HG02763 (cell line): Measurements from ENCODE around the gene NPM1.
"Not testable (repeated sequence)": the region's sequence is repeated elsewhere in the genome, so short reads cannot be mapped to it uniquely, and the experiment has no call there.

Experiments used
- ATAC-seq: cut with Tn5 transposase; IDR thresholded peaks from one replicate; pipeline ENCODE4 v1.9.1; 2021; ENCODE audit warnings: mild to moderate bottlenecking, moderate library complexity; ENCODE audit not compliant: unreplicated experiment

Gene NPM1

DNA sequence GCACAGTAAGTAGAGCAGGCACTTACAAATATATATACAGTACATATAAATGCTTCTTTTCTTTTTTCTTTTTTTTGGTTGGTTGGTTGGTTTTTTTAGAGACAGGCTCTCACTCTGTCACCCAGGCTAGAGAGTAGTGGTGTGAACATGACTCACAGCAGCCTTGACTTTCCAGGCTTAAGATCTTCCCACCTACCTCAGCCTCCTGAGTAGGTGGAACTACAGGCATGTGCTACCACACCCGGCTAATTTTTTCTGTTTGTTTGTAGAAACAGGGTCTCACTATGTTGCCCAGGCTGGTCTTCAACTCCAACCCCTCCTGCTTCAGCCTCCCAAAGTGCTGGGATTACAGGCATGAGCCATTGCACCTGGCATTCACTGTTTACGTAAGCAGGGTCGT is 2.6 kb upstream of the NPM1 start:
- not testable (repeated sequence) for ATAC-seq

DNA sequence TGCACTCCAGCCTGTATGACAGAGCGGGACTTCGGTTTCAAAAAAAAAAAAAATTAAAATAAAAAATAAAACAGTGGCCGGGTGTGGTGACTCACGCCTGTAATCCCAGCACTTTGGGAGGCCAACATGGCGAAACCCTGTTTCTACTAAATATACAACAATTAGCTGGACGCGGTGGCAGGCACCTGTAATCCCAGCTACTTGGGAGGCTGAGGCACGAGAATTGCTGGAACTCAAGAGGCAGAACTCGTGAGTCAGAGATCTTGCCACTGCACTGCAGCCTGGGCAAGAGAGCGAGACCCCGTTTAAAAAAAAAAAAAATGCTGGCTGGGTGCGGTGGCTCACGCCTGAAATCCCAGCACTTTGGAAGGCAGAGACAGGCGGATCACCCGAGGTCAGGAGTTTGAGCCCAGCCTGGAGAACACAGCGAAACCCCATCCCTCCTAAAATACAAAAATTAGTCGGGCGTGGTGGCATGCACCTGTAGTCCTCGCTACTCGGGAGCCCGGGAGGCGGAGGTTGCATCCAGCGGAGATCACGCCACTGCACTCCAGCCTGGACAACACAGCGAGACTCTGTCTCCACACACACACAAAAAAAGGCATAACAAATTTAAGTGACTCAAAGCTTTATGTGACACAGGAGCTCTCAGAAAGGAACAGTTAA is 1.5 kb upstream of the NPM1 start:
- ATAC-seq: no peak

DNA sequence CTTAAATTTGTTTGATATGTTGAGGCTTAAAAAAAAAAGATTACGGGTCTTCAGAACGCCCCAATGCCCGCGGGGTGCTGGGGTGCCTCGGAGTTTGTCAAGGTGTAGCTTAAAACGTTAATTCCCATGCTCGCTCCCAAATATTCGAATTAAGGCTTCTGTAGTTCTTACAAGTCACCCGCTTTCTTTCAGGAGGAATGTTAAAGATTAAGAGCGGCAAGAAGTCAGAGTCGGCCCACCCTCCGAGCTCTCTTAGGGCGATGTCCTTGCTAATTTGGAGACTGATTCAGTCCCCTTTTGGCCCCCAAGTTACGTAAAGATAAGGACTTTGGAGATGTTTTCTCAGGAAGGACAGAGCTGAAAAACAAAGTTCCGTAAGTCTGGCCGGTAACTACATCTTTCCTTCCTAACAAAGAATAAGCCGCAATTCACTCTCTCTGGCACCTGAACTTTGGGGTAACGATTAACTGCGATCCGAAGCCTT is 746 bp upstream of the NPM1 start:
- ATAC-seq: no peak

DNA sequence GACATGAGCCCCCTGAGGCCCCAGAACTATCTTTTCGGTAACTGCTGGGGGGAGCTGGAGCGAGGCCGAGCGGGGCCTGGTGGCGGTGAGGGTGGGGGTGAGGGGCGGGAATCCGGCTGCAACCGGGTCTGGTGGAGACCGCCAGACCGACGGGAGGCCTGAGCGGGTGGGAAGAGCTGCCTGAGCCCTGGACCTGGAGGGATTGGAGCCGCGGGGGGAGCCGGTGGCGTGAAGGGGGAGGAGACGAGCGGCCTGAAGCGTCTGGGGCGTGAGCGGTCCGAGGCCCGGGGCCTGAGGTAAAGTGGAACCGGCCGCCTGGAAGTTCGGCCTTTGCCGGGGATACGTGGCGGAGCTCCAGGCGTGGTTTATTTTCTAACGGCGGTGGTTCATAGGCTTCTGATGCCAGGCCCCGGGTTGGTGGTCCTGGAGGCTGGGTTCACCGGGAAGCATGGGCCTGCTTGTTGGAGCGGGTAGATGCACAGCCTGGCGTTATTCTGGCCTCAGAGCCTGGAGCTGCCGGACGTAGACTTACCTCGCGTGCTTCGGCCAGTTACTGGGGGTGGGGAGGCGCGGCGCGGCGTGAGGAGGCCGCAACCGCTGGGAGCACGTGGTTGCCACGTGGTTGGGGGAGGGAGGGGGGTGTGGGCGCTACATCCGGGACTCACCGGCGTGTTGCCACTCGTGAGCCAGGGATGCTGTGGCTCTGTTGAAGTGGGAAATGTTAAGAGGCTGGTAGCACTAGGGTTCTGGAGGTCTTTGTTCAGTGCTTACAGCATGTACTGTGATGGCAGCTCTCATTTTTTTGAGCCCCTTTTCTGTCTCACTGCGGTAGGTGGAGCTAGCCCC is 544 bp downstream of the NPM1 start:
- ATAC-seq: peak; percentile 34

DNA sequence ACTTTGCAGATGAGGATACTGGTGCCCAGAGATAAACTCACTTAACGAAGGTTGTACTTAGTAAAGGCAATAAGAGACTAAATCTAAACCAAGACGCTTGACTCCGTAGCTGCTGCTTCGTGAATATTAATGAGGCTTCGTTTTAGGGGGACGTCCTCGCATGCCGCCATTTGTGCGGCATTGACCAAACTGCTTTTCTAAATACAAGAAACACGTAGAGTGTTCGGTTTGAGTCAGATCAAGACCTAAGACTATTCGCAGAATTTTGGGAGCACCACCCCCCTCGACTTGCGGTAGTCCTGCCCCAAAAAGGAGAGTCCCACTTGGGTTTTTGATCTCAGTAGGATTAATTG is 1.1 kb downstream of the NPM1 start:
- ATAC-seq: no peak

DNA sequence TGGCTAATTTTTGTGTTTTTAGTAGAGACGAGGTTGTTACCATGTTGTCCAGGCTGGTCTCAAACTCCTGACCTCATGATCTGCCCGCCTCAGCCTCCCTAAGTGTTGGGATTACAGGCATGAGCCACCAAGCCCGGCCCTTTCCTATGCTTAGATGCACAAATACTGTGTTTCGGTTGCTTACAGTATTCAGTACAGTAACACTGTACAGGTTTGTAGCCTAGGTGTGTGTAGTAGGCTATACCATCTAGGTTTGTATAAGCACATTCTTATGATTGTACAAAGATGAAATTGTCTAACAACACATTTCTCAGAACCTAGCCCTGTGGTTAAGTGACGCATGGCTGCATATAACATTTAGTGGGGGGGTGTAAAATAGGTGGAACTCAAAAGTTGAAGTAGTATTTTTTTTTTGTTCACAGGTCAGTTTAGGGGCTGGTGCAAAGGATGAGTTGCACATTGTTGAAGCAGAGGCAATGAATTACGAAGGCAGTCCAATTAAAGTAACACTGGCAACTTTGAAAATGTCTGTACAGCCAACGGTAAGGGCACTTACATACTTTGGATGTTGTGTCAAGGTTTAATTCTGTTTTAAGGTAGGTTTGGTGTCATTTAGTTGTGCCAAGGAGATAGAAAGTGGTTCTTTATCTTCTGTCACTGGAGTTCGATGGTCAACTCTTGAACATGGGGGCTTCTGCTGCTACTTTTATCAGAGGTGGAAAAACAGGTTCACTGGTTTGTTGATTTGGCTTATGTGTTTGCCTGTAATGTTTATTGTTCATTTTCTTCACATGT is 3.4 kb downstream of the NPM1 start:
- ATAC-seq: no peak

DNA sequence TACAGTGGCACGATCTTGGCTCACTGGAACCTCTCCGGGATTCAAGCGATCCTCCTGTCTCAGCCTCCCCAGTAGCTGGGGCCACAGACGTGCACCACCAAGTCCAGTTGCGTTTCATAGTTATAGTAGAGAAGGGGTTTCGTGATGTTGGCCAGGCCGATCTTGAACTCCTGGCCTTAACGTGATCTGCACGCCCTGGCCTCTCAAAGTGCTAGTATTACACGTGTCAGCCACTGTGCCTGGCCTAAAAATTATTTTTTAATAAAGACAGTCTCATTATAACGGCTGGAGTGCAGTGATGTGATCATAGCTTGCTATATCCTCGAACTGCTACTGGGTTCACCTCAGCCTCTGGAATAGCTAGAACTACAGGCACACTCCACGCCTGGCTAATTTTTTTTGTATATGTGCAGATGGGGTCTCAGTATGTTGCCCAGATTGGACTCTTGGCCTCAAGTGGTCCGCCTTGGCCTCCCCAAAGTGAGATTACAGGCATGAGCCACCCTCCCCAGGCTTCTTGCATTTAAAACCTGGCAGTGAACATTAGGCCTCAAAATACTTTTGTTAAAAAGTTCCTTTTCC is 4.4 kb downstream of the NPM1 start:
- ATAC-seq: no peak

DNA sequence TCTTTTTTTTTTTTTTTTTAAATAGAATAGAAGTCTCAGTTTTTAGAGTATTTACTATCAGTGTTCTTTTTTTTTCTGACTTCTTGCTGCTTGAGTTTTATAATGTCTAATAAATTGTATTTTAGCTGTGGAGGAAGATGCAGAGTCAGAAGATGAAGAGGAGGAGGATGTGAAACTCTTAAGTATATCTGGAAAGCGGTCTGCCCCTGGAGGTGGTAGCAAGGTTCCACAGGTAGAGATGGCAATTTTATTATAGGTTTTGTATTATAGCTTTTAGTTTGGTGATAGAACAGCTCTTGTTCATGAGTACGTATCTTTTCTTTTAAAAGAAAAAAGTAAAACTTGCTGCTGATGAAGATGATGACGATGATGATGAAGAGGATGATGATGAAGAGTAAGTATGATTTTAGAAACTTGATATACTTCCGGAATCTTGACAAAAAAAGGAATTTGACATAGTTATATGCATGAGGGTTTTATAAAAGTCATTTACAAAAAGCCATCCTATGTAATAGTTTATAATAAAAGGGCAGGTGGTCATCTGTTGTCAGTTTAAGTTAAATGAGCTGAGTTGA is 5.0 kb downstream of the NPM1 start:
- ATAC-seq: no peak

DNA sequence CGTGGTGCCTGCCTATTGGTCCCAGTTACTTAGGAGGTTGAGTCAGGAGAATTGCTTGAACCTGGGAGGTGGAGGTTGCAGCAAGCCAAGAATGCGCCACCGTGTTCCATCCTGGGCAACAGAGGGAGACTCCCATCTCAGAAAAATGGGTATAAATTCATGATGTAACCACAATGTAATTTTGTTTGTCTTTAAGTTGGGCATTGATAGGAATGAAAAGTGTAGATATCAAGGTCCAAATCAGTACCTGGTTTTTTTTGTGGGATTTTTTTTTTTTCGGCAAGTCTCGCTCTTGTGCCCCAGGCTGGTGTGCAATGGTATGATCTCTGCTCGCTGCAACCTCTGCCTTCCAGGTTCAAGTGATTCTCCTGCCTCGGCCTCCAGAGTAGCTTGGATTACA is 7.4 kb downstream of the NPM1 start:
- no peak for ATAC-seq

DNA sequence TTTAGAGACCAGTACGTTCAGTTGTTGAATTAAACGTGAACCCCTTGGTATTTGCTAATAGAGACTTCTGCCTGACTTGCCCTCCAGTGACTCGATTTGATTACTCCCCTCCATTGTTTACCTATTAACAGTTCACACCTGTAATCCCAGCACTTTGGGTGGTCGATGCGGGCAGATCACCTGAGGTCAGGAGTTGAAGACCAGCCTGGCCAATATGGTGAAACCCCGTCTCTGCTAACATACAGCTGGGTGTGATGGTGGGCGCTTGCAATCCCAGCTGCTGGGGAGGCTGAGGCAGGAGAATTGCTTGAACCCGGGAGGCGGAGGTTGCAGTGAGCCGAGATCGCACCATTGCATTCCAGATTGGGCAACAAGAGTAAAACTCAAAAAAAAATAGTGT is 8.9 kb downstream of the NPM1 start:
- ATAC-seq: not testable (repeated sequence)

DNA sequence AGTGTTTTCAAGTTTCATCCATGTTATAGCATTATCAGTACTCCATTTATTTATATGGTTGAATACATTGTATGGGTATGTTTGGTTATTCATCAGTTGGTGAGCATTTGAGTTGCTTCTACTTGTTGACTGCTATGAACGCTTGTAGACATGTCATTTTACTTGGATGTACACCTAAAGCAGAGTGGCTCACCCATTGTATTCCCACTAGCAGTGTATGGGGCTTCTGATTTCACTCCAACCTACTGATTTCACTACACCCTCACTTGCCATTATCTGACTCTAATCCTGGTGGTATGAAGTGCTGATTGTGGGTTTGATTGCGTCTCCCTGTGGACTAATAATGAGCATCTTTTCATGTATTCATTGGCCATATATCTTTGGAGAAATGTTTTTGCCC is 9.5 kb downstream of the NPM1 start:
- no peak for ATAC-seq

DNA sequence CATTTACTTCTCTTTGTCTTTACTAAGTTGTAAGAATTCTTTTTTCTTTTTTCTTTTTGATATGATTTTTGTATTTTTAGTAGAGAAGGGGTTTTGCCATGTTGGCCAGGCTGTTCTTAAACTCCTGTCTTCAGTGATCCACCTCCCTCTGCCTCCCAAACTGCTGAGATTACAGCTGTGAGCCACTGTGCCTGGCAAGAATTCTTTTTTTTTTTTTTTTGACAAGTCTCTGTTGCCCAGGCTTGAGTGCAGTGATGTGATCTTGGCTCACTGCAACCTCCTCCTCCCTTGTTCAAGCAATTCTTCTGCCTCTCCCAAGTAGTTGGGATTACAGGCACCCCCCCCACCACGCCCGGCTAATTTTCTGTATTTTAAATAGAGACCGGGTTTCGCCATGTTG is 9.9 kb downstream of the NPM1 start:
- ATAC-seq: no peak

DNA sequence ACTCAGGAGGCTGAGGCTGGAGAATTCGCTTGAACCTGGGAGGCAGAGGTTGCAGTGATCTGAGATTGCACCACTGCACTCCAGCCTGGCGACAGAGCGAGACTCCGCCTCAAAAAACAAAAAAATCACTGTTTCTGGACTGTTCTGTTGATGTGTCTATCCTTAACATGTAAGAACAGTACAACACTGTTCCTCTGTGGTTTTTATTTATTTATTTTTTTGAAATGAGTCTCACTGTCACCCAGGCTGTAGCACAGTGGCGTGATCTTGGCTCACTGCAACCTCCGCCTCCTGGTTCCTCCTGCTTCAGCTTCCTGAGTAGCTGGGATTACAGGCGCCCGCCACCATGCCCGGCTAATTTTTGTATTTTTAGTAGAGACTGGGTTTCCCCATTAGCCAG is 11.0 kb downstream of the NPM1 start:
- not testable (repeated sequence) for ATAC-seq

DNA sequence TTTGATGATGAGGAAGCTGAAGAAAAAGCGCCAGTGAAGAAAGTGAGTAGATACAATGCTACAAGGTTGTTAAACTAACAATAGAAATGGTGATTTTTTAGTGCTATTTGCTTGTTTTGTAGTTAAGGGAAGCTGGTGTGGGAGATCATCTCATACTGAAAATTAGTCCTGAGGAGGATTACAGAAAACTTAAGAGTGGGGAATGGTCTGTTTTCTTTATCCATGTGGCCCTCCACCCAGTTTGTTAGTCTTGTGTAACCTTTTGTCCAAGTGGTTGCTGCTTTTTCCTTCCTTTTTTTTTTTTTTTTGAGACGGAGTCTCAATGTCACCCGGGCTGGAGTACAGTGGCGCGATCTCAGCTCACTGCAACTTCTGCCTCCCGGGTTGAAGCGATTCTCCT is 12.5 kb downstream of the NPM1 start:
- no peak for ATAC-seq

DNA sequence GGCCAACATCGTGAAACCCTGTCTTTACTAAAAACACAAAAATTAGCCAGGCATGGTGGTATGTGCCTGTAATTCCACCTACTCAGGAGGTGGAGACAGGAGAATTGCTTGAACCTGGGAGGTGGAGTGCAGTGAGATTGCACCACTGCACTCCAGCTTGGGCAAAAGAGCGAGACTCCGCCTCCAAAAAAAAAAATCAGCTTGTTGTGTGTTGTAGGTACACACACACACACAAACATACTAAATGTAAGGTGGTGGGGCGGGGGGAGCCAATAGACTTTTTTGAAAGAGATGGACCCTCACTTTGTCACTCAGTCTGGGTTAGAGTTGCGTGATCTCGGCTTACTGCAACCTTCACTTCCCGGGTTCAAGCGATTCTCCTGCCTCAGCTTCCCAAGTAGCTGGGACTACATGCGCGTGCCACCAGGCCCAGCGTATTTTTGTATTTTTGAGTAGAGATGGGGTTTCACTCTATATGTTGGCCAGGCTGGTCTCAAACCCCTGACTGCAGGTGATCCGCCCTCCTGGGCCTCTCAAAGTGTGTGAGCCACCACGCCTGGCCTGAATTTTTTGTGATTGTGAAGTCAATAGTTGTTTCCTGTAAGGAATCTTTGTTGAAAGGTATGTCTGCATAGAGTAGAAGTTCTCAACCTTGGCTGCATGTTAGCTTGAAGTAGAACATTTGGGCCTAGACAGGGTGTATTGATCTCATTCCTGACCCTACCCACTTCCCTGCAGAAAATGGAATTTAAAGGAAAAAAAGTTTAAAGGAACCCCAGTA is 13.7 kb downstream of the NPM1 start:
- no peak for ATAC-seq

DNA sequence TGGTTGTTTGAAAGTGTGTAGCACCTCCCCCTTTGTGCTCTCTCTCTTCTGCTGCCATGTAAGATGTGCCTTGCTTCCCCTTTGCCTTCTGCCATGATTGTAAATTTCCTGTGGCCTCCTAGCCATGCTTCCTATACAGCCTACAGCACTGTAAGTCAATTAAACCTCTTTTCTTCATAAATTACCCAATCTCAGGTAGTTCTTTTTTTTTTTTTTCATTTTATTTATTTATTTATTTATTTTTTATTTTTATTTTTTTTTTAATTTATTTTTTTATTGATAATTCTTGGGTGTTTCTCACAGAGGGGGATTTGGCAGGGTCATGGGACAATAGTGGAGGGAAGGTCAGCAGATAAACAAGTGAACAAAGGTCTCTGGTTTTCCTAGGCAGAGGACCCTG is 15.1 kb downstream of the NPM1 start:
- not testable (repeated sequence) for ATAC-seq

DNA sequence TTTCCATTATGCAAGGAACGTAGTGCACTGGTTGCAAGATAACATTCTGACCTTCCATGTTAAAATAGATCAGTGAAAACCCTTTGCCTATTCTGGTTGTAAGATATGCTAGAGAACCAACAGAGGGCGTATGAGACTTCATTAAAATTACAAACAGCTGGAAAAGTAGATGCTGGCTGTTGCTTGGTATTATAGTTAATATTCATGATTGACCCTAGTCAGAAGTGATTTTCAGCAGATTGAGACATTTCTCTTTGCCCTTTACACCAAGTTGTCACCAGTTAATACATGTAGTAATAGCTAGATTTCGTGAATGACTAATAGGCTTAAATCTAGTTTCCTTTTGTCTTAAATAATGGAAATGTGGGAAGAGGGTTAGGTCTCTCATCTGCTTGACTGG is 18.0 kb downstream of the NPM1 start:
- ATAC-seq: no peak

DNA sequence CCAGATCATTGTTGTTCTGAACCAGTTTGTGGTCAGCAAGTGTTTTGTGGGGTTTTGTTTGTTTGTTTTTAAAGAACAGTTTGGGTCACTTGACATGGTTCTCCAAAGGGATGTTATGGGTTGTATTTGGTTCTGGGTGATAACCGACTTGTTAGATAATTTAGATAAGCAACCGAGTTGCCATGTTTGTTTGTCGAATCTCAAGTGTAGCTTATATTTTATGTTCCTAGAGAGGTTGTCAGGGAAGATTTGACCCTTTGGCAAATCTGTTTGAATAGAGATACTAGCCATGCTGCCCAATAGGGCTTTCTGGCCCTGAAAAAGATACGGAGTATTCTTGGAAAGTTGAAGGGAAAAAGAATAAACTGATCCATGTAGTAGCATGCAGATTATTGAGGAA is 19.6 kb downstream of the NPM1 start:
- no peak for ATAC-seq

DNA sequence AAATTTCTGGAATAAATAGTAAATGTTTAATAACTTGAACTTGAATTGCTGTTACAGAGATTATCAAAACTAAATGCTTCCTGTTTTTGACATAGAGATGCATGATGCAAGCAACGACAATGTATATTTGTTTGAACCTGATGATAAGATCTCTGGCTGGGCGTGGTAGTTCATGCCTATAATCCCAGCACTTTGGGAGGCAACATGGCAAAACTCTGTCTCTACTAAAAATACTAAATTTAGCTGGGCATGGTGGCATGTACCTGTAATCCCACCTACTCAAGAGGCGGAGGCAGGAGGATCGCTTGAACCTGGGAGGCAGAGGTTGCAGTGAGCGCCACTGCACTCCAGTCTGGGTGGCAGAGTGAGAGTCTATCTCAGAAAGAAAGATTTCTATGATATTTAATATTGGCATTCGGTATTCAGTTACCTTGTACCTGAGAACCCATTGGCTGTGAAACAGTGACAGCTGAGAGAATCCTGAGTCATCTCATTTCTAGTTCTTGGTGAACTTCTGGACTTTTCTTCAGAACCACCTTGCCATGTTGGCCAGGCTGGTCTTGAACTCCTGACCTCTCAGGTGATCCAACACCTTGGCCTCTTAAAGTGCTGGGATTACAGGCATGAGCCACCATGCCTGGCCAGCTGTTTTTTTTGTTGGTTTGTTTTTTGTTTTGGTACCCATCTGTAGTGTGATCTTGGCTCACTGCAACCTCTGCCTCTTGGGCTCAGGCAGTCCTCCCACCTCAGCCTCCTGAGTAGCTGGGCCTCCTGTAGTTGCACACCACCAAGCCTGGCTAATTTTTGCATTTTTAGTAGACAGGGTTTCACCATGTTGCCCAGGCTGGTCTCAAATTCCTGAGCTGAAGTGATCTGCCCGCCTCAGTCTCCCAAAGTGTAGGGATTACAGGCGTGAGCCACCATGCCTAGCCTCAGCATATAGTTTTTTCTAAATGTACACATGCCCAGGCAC is 21.8 kb downstream of the NPM1 start:
- ATAC-seq: no peak
